SK-N-SH (cell line): ENCODE results near the gene PPFIBP2.

ENCODE experiments used
- RAD21 ChIP-seq: IDR thresholded peaks from 2 replicates; pipeline ENCODE4 v1.6.1; 2012; ENCODE audit warnings: mild to moderate bottlenecking, low read length
- TF ChIP-seq, protein P1 (sequence below): fragments of 200-600 bp; sonication (generic); IDR thresholded peaks from 2 replicates; pipeline ENCODE4 v1.6.1; 2017; ENCODE audit warnings: antibody characterized with exemption, mild to moderate bottlenecking, moderate library complexity
- TF ChIP-seq, protein P2 (sequence below): IDR thresholded peaks from 2 replicates; pipeline ENCODE4; 2012

DNA sequence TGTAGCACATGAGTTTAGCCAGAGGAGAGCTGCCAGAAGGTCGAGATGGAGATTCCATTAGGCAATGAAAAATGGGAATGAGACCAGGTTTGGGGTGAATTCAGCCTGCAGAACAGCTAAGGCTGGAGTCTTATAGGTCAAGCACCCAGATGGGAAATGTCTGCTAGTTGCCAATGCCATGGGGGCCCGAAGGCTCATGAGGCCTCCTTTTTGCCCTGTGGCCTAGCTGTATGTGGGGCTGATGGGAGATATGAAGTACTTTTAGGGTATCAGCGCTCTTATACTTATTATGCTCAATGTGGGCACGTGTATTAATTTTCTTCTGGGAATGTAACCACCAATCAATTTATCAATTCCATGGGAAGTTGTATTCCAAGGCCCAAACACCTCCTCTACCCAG lies 8.7 kb downstream of the PPFIBP2 start:
- TF ChIP-seq, protein P1, sequence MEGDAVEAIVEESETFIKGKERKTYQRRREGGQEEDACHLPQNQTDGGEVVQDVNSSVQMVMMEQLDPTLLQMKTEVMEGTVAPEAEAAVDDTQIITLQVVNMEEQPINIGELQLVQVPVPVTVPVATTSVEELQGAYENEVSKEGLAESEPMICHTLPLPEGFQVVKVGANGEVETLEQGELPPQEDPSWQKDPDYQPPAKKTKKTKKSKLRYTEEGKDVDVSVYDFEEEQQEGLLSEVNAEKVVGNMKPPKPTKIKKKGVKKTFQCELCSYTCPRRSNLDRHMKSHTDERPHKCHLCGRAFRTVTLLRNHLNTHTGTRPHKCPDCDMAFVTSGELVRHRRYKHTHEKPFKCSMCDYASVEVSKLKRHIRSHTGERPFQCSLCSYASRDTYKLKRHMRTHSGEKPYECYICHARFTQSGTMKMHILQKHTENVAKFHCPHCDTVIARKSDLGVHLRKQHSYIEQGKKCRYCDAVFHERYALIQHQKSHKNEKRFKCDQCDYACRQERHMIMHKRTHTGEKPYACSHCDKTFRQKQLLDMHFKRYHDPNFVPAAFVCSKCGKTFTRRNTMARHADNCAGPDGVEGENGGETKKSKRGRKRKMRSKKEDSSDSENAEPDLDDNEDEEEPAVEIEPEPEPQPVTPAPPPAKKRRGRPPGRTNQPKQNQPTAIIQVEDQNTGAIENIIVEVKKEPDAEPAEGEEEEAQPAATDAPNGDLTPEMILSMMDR = no peak
- TF ChIP-seq, protein P2, sequence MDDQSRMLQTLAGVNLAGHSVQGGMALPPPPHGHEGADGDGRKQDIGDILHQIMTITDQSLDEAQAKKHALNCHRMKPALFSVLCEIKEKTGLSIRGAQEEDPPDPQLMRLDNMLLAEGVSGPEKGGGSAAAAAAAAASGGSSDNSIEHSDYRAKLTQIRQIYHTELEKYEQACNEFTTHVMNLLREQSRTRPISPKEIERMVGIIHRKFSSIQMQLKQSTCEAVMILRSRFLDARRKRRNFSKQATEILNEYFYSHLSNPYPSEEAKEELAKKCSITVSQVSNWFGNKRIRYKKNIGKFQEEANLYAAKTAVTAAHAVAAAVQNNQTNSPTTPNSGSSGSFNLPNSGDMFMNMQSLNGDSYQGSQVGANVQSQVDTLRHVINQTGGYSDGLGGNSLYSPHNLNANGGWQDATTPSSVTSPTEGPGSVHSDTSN = no peak
- TF ChIP-seq RAD21 = no peak
